CD8-positive, alpha-beta memory T cell (primary cell): ENCODE measurements around the gene RPL32. TPM values are rescaled to one million over a fixed set of nuclear protein-coding genes. Genes with fewer than 3 reads are reported as not detected.

Experiments
- CTCF ChIA-PET: fragments of 350-600 bp; sonication (Branson Sonifier 250); formaldehyde crosslinking; loops from one replicate; lab custom pipeline; 2021; ENCODE audit warnings: antibody characterized with exemption; lab: Charles Lee
- POLR2A ChIA-PET: fragments of 350-600 bp; sonication (Branson Sonifier 250); formaldehyde crosslinking; loops from one replicate; lab custom pipeline; 2021; ENCODE audit warnings: antibody characterized with exemption; lab: Charles Lee
- DNase-seq, 5 donors: peaks; one replicate each; pipeline versions ENCODE4 v3.0.0 to v3.0.0-alpha.2; 2020 to 2022; ENCODE audit warnings: mixed read lengths in 1 of 5
- H3K27ac ChIP-seq: one replicate; pipeline ENCODE4 v1.7.0; 2013; ENCODE audit warnings: low read depth, mild to moderate bottlenecking, low read length, moderate library complexity
- H3K27me3 ChIP-seq: 2 replicates; pipeline ENCODE4 v1.7.0; 2013; ENCODE audit warnings: low read length, mild to moderate bottlenecking; ENCODE audit not compliant: insufficient read depth, poor library complexity, severe bottlenecking
- H3K36me3 ChIP-seq: 2 replicates; pipeline ENCODE4 v1.7.0; 2013; ENCODE audit warnings: mild to moderate bottlenecking, low read length, moderate library complexity; ENCODE audit not compliant: insufficient read depth
- H3K4me1 ChIP-seq: 2 replicates; pipeline ENCODE4 v1.7.0; 2013; ENCODE audit warnings: mild to moderate bottlenecking, low read length, moderate library complexity; ENCODE audit not compliant: insufficient read depth
- H3K4me3 ChIP-seq: 2 replicates; pipeline ENCODE4 v1.7.0; 2013; ENCODE audit warnings: mild to moderate bottlenecking, low read length
- H3K9me3 ChIP-seq: 2 replicates; pipeline ENCODE4 v1.7.0; 2013; ENCODE audit warnings: mild to moderate bottlenecking, low read length
- H3K27ac Mint-ChIP-seq, 8 donors: one replicate each; pipeline ENCODE4 v1.8.0; 2020 to 2021; ENCODE audit warnings: mixed read lengths in 8 of 8, mild to moderate bottlenecking in 6 of 8, inconsistent platforms in 3 of 8, moderate library complexity in 3 of 8
- H3K27me3 Mint-ChIP-seq, 2 donors: one replicate each; pipeline ENCODE4 v1.8.0; 2020 to 2021; ENCODE audit warnings: mixed read lengths in 2 of 2, mild to moderate bottlenecking in 1 of 2, moderate library complexity in 1 of 2
- H3K36me3 Mint-ChIP-seq, 3 donors: one replicate each; pipeline ENCODE4 v1.8.0; 2020 to 2021; ENCODE audit warnings: mixed read lengths in 3 of 3, inconsistent platforms in 1 of 3, mild to moderate bottlenecking in 1 of 3
- H3K4me1 Mint-ChIP-seq, 3 donors: one replicate each; pipeline ENCODE4 v1.8.0; 2020 to 2021; ENCODE audit warnings: mixed read lengths in 3 of 3, inconsistent platforms in 1 of 3, mild to moderate bottlenecking in 1 of 3
- H3K4me3 Mint-ChIP-seq, 7 donors: one replicate each; pipeline ENCODE4 v1.8.0; 2020 to 2021; ENCODE audit warnings: mixed read lengths in 7 of 7, mild to moderate bottlenecking in 6 of 7, moderate library complexity in 4 of 7, inconsistent platforms in 2 of 7
- H3K9me3 Mint-ChIP-seq, 5 donors: one replicate each; pipeline ENCODE4 v1.8.0; 2020 to 2022; ENCODE audit warnings: mixed read lengths in 5 of 5, mild to moderate bottlenecking in 3 of 5, moderate library complexity in 2 of 5, inconsistent platforms in 1 of 5
- polyA plus RNA-seq: library from polyadenylated mRNA; unstranded; fragments of 300-500 nt; fragmentation: Illumina TruSeq; gene quantifications from one replicate; pipeline ENCODE4 v1.2.3, GENCODE V29; 2021
- total RNA-seq, 2 experiments: library from RNA; stranded (reverse); gene quantifications; one replicate each; pipeline ENCODE4 v1.2.3, GENCODE V29; 2021

The RPL32 gene
- total and polyA plus RNA-seq, 3 experiments from 2014 or later, result 2,528 to 2,743 (median 2,642) TPM

- Histone ChIP-seq H3K4me3 (no peak overlapping the region), H3K4me1 (no peaks in the 10 kb centered on the region), H3K9me3 (no peaks in the 10 kb centered on the region), H3K27ac (no peak overlapping the region), H3K27me3 (no peaks in the 10 kb centered on the region), H3K36me3 (no peaks in the 10 kb centered on the region)
- no peaks in the 10 kb centered on the region for H3K9me3 Mint-ChIP-seq
- DNase-seq, result no peak
- H3K27ac Mint-ChIP-seq, result no peak overlapping the region
- ChIA-PET POLR2A (no interaction called here), CTCF (no interaction called here)
- peaks cover 0 to 2% of the 10 kb centered on the region in 2 donors for H3K27me3 Mint-ChIP-seq
- H3K4me1 Mint-ChIP-seq, result no peaks in the 10 kb centered on the region
- no peak overlapping the region for H3K4me3 Mint-ChIP-seq
- H3K36me3 Mint-ChIP-seq, result no peaks in the 10 kb centered on the region
Measured at GRCh38 chr3:12803371-12803770, 38.0 kb downstream of the RPL32 start.

- Mint-ChIP-seq H3K4me3 (no peak overlapping the region), H3K27ac (peak overlapping the region in 2 of 8 donors; percentile 1 to 72), H3K27me3 (peaks cover 9 to 19% of the 10 kb centered on the region in 2 donors), H3K4me1 (peaks cover 8 to 23% (median 8%) of the 10 kb centered on the region in 3 donors), H3K36me3 (no peaks in the 10 kb centered on the region), H3K9me3 (peaks cover 0 to 2% (median 0%) of the 10 kb centered on the region in 5 donors)
- POLR2A ChIA-PET, result interaction anchor here (1.4 kb wide), 1 partner anchor 10 kb away, joined by 4 read pairs; no protein-coding TSS in a partner anchor
- Histone ChIP-seq H3K27ac (no peak overlapping the region), H3K4me1 (peaks cover 6% of the 10 kb centered on the region), H3K27me3 (peaks cover 5% of the 10 kb centered on the region), H3K4me3 (no peak overlapping the region), H3K36me3 (no peaks in the 10 kb centered on the region), H3K9me3 (no peaks in the 10 kb centered on the region)
- CTCF ChIA-PET, result interaction anchor here (1.0 to 4.7 kb wide), 4 partner anchors 11 to 92 kb away, joined by 3 to 38 read pairs (median 12); no protein-coding TSS in a partner anchor
- no peak for DNase-seq
Measured at GRCh38 chr3:12799525-12800440, 41.6 kb downstream of the RPL32 start.

- Mint-ChIP-seq H3K4me3 (peak overlapping the region in 2 of 7 donors; percentile 65 to 82), H3K4me1 (peaks cover 8 to 23% (median 8%) of the 10 kb centered on the region in 3 donors), H3K27me3 (peaks cover 11 to 19% of the 10 kb centered on the region in 2 donors), H3K9me3 (peaks cover 0 to 2% (median 0%) of the 10 kb centered on the region in 5 donors), H3K27ac (peak overlapping the region in 2 of 8 donors; percentile 24 to 63), H3K36me3 (no peaks in the 10 kb centered on the region)
- CTCF ChIA-PET, result interaction anchor here (1.1 to 4.7 kb wide), 4 partner anchors 11 to 82 kb away, joined by 3 to 38 read pairs (median 17); partner anchors contain the start of gene RPL32
- H3K36me3 ChIP-seq, result no peaks in the 10 kb centered on the region
- H3K4me1 ChIP-seq, result peaks cover 6% of the 10 kb centered on the region
- peaks cover 5% of the 10 kb centered on the region for H3K27me3 ChIP-seq
- POLR2A ChIA-PET, result interaction anchor here (1.4 kb wide), 1 partner anchor 11 kb away, joined by 4 read pairs; no protein-coding TSS in a partner anchor
- H3K27ac ChIP-seq, result no peak overlapping the region
- H3K9me3 ChIP-seq, result no peaks in the 10 kb centered on the region
- no peak overlapping the region for H3K4me3 ChIP-seq
- DNase-seq, result no peak
Measured at GRCh38 chr3:12798559-12799179, 42.7 kb downstream of the RPL32 start.

- no peak overlapping the region for H3K4me3 ChIP-seq
- Mint-ChIP-seq H3K4me1 (peaks cover 8 to 23% (median 8%) of the 10 kb centered on the region in 3 donors), H3K9me3 (peaks cover 0 to 2% (median 0%) of the 10 kb centered on the region in 5 donors), H3K27ac (peak overlapping the region in 6 of 8 donors; percentile 1 to 76 (median 13)), H3K36me3 (no peaks in the 10 kb centered on the region), H3K4me3 (peak overlapping the region; percentile 19 to 86 (median 66)), H3K27me3 (peaks cover 11 to 19% of the 10 kb centered on the region in 2 donors)
- no peak for DNase-seq
- no peak overlapping the region for H3K27ac ChIP-seq
- peaks cover 5% of the 10 kb centered on the region for H3K27me3 ChIP-seq
- no peaks in the 10 kb centered on the region for H3K36me3 ChIP-seq
- peaks cover 6% of the 10 kb centered on the region for H3K4me1 ChIP-seq
- ChIA-PET POLR2A (interaction anchor here (1.4 kb wide), 1 partner anchor 12 kb away, joined by 4 read pairs; no protein-coding TSS in a partner anchor), CTCF (interaction anchor here (2.9 to 4.7 kb wide), 4 partner anchors 10 to 43 kb away, joined by 13 to 38 read pairs (median 25); partner anchors contain the start of gene RPL32)
- no peaks in the 10 kb centered on the region for H3K9me3 ChIP-seq
Measured at GRCh38 chr3:12797892-12798558, 43.3 kb downstream of the RPL32 start.

GRCh38 chr3:12797124-12797891, 44.1 kb downstream of the RPL32 start:
- Mint-ChIP-seq H3K36me3 (no peaks in the 10 kb centered on the region), H3K9me3 (peaks cover 0 to 2% (median 0%) of the 10 kb centered on the region in 5 donors), H3K27ac (peak overlapping the region in 5 of 8 donors; percentile 17 to 82 (median 63)), H3K4me1 (peaks cover 8 to 23% (median 8%) of the 10 kb centered on the region in 3 donors), H3K27me3 (peaks cover 11 to 19% of the 10 kb centered on the region in 2 donors), H3K4me3 (peak overlapping the region in 6 of 7 donors; percentile 65 to 90 (median 85))
- DNase-seq, result no peak
- no peak overlapping the region for H3K27ac ChIP-seq
- no peak overlapping the region for H3K4me3 ChIP-seq
- no peaks in the 10 kb centered on the region for H3K36me3 ChIP-seq
- CTCF ChIA-PET, result interaction anchor here (1.6 to 4.7 kb wide), 4 partner anchors 10 to 44 kb away, joined by 4 to 38 read pairs (median 21); partner anchors contain the start of gene RPL32
- POLR2A ChIA-PET, result interaction anchor here (1.5 to 1.9 kb wide), 2 partner anchors 13 to 44 kb away, joined by 5 to 10 read pairs; partner anchors contain the start of gene RPL32
- peaks cover 6% of the 10 kb centered on the region for H3K4me1 ChIP-seq
- H3K27me3 ChIP-seq, result peaks cover 5% of the 10 kb centered on the region
- H3K9me3 ChIP-seq, result no peaks in the 10 kb centered on the region

GRCh38 chr3:12796171-12797123, 44.9 kb downstream of the RPL32 start, which contains the start of gene CAND2:
Gene CAND2 (plus strand): TSS chr3:12796680. CDS start chr3:12796721, 41 bp downstream.
- H3K36me3 ChIP-seq, result no peaks in the 10 kb centered on the region
- DNase-seq, result peak in 4 of 5 donors; percentile 12 to 58 (median 39)
- H3K4me3 ChIP-seq, result peak within 1 kb of the TSS; percentile 62
- Mint-ChIP-seq H3K9me3 (peaks cover 0 to 2% (median 0%) of the 10 kb centered on the region in 5 donors), H3K27me3 (peaks cover 9 to 19% of the 10 kb centered on the region in 2 donors), H3K4me1 (peaks cover 8 to 23% (median 8%) of the 10 kb centered on the region in 3 donors), H3K4me3 (peak within 1 kb of the TSS; percentile 85 to 94 (median 89)), H3K36me3 (no peaks in the 10 kb centered on the region), H3K27ac (peak within 1 kb of the TSS in 6 of 8 donors; percentile 29 to 82 (median 78))
- ChIA-PET CTCF (interaction anchor here (0.9 to 4.7 kb wide), 6 partner anchors 9 to 45 kb away, joined by 3 to 38 read pairs (median 8); partner anchors contain the start of gene RPL32), POLR2A (interaction anchor here (1.5 to 1.9 kb wide), 2 partner anchors 14 to 45 kb away, joined by 5 to 10 read pairs; partner anchors contain the start of gene RPL32)
- peaks cover 5% of the 10 kb centered on the region for H3K27me3 ChIP-seq
- H3K4me1 ChIP-seq, result peaks cover 6% of the 10 kb centered on the region
- H3K9me3 ChIP-seq, result no peaks in the 10 kb centered on the region
- peak within 1 kb of the TSS; percentile 47 for H3K27ac ChIP-seq
